ENCODE results near the gene EP400. TPM values are rescaled to one million over a fixed set of nuclear protein-coding genes. Genes with fewer than 3 reads are reported as not detected.
"Not testable (repeated sequence)": the region's sequence is repeated elsewhere in the genome, so short reads cannot be mapped to it uniquely, and the experiment has no call there.

EP400 gene
- total RNA-seq, 6 experiments from 2014 or later: 10.9 to 16.3 (median 13.3) TPM

GRCh38 chr12:131950182-131950913 lies 606 bp downstream of the EP400 start:
- peak overlapping the region; percentile 94 to 98 (median 95) for H3K4me3 ChIP-seq
- H3K36me3 ChIP-seq: no peaks in the 10 kb centered on the region
- 0% methylated on average over 15 of the region's 79 CpGs for WGBS (ENCODE audit: insufficient coverage, low coverage, low lambda C conversion rate, missing lambda C conversion rate)
- no peak for TF ChIP-seq POLR2A (IDR thresholded peaks at IDR 0.05)
- TF ChIP-seq CTCF (IDR thresholded peaks at IDR 0.05): no peak
- H3K9me3 ChIP-seq: no peaks in the 10 kb centered on the region
- no peaks in the 10 kb centered on the region for H3K27me3 ChIP-seq
- peaks cover 0 to 10% (median 3%) of the 10 kb centered on the region in 4 donors for H3K4me1 ChIP-seq
- intact Hi-C loops (cut with DNase I): no loop called here
- peak overlapping the region; percentile 1 to 55 (median 48) for H3K27ac ChIP-seq
- peak; percentile 1 to 11 (median 8) for ATAC-seq
- DNase-seq: peak; percentile 46 to 70 (median 57)

GRCh38 chr12:131953810-131954209 lies 4.1 kb downstream of the EP400 start:
- H3K27me3 ChIP-seq; intact Hi-C loops (cut with DNase I); ATAC-seq; H3K36me3 ChIP-seq; H3K27ac ChIP-seq; H3K9me3 ChIP-seq; DNase-seq; H3K4me3 ChIP-seq: not testable (repeated sequence)
- 91% methylated on average over 8 of the region's 9 CpGs for WGBS (ENCODE audit: insufficient coverage, low coverage, low lambda C conversion rate, missing lambda C conversion rate)
- peaks cover 0 to 27% (median 10%) of the 10 kb centered on the region in 4 donors for H3K4me1 ChIP-seq

GRCh38 chr12:131954460-131954859 lies 4.7 kb downstream of the EP400 start:
- H3K9me3 ChIP-seq; DNase-seq; H3K4me3 ChIP-seq; intact Hi-C loops (cut with DNase I); H3K36me3 ChIP-seq; H3K27me3 ChIP-seq; ATAC-seq; H3K27ac ChIP-seq: not testable (repeated sequence)
- WGBS (ENCODE audit: insufficient coverage, low coverage, low lambda C conversion rate, missing lambda C conversion rate): 89% methylated on average over 9 of the region's 13 CpGs
- peaks cover 0 to 27% (median 10%) of the 10 kb centered on the region in 4 donors for H3K4me1 ChIP-seq

DNA sequence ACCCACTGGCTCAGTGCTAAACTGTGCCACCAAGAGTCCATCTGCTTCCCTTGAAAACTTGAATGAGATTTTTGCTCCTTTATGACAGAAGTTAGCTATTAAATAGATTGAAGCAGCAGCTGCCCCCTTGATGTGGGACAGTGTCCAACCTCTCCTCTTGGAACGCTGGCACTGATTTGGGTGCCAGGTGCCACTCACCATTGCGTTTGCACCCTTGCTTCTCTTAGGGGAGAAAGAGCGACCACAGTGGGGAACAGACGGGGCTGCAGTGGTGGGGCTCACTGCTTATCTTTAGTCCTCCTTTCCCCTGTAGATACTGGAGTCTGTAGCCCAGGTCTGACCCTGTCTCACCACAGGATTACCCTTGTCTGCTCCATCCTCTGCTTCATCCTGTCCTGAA lies 9.4 kb downstream of the EP400 start:
- intact Hi-C loops (cut with DNase I): no loop called here
- no peak for ATAC-seq
- H3K27me3 ChIP-seq: no peaks in the 10 kb centered on the region
- no peak overlapping the region for H3K4me3 ChIP-seq
- no peaks in the 10 kb centered on the region for H3K9me3 ChIP-seq
- DNase-seq: no peak
- peaks cover 0 to 7% (median 1%) of the 10 kb centered on the region in 4 donors for H3K36me3 ChIP-seq
- TF ChIP-seq POLR2A (IDR thresholded peaks at IDR 0.05): no peak
- no peak for TF ChIP-seq CTCF (IDR thresholded peaks at IDR 0.05)
- no peak overlapping the region for H3K27ac ChIP-seq
- peaks cover 0 to 16% (median 7%) of the 10 kb centered on the region in 4 donors for H3K4me1 ChIP-seq
- WGBS (ENCODE audit: insufficient coverage, low coverage, low lambda C conversion rate, missing lambda C conversion rate): 64% methylated on average over 3 of the region's 4 CpGs

- DNase-seq (no peak), ATAC-seq (peak in 1 of 4 donors; percentile 13)
- Histone ChIP-seq H3K4me1 (peaks cover 0 to 16% (median 7%) of the 10 kb centered on the region in 4 donors), H3K4me3 (no peak overlapping the region), H3K27me3 (no peaks in the 10 kb centered on the region), H3K27ac (no peak overlapping the region), H3K36me3 (peaks cover 0 to 7% (median 1%) of the 10 kb centered on the region in 4 donors), H3K9me3 (no peaks in the 10 kb centered on the region)
- WGBS (ENCODE audit: insufficient coverage, low coverage, low lambda C conversion rate, missing lambda C conversion rate): 78% methylated on average over 4 of the region's 16 CpGs
- TF ChIP-seq POLR2A (IDR thresholded peaks at IDR 0.05) (no peak), CTCF (IDR thresholded peaks at IDR 0.05) (no peak)
- intact Hi-C loops (cut with DNase I): no loop called here
Measured at GRCh38 chr12:131959641-131960589, 10.2 kb downstream of the EP400 start.

GRCh38 chr12:131960590-131961325 lies 11.0 kb downstream of the EP400 start:
- DNase-seq; H3K36me3 ChIP-seq; H3K27me3 ChIP-seq; H3K9me3 ChIP-seq; H3K4me3 ChIP-seq; H3K27ac ChIP-seq; intact Hi-C loops (cut with DNase I): not testable (repeated sequence)
- 80% methylated on average over 2 of the region's 30 CpGs for WGBS (ENCODE audit: insufficient coverage, low coverage, low lambda C conversion rate, missing lambda C conversion rate)
- H3K4me1 ChIP-seq: peaks cover 0 to 16% (median 7%) of the 10 kb centered on the region in 4 donors
- ATAC-seq: peak in 2 of 4 donors; percentile 11 to 37

DNA sequence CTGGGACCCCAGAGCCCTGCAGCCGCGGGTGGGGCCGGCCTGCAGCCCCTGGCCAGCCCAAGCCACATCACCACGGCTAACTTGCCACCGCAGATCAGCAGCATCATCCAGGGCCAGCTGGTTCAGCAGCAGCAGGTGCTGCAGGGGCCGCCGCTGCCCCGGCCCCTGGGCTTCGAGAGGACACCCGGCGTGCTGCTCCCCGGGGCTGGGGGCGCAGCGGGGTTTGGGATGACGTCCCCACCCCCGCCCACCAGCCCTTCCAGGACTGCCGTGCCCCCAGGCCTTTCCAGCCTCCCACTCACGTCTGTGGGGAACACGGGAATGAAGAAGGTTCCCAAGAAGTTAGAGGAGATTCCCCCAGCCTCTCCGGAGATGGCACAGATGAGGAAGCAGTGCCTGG lies 11.6 kb downstream of the EP400 start:
- H3K36me3 ChIP-seq; DNase-seq; H3K9me3 ChIP-seq; H3K27ac ChIP-seq; H3K4me3 ChIP-seq; intact Hi-C loops (cut with DNase I); H3K27me3 ChIP-seq: not testable (repeated sequence)
- WGBS (ENCODE audit: insufficient coverage, low coverage, low lambda C conversion rate, missing lambda C conversion rate): no CpG with 5 or more reads among the region's 20 CpGs
- peak in 1 of 4 donors; percentile 43 for ATAC-seq
- peaks cover 0 to 10% (median 5%) of the 10 kb centered on the region in 4 donors for H3K4me1 ChIP-seq
